IMR-90 (cell line): Measurements from ENCODE around the gene TNRC6B. TPM values are rescaled to one million over a fixed set of nuclear protein-coding genes. Genes with fewer than 3 reads are reported as not detected.

ENCODE experiments used
- ATAC-seq: fragments of 200-7000 bp; cut with Tn5 transposase; 2 replicates; pipeline ENCODE4 v1.9.1; 2020; ENCODE audit warnings: low read depth, mild to moderate bottlenecking, moderate library complexity
- BruUV-seq: library from RNA; stranded (reverse); fragments of 400-500 nt; replicated peaks from 2 replicates; lab custom pipeline; 2021; lab: Mats Ljungman, UMichigan
- CTCF ChIA-PET: fragments of 300-600 bp; formaldehyde crosslinking; extraction: SDS; loops from one replicate; lab custom pipeline; 2021; ENCODE audit warnings: antibody characterized with exemption; lab: Yijun Ruan, JAX
- POLR2A ChIA-PET: fragments of 300-600 bp; sonication (Branson Sonifier 250); formaldehyde crosslinking; loops from one replicate; lab custom pipeline; 2022; ENCODE audit warnings: antibody characterized with exemption; ENCODE audit not compliant: unreplicated experiment; lab: Charles Lee
- DNase-seq: peaks from one replicate; pipeline ENCODE4 v3.0.0; 2013
- H2AFZ ChIP-seq: replicated peaks from 2 replicates; pipeline ENCODE3; 2013; ENCODE audit warnings: low read length, mild to moderate bottlenecking; ENCODE audit not compliant: poor library complexity
- H2AK5ac ChIP-seq: 2 replicates; pipeline ENCODE4 v1.6.1; 2013; ENCODE audit warnings: low read depth, low read length, inconsistent platforms
- H2AK9ac ChIP-seq: replicated peaks from 2 replicates; pipeline ENCODE3; 2013; ENCODE audit warnings: mild to moderate bottlenecking, low read depth, low read length, moderate library complexity; ENCODE audit not compliant: poor library complexity
- H2BK120ac ChIP-seq: 2 replicates; pipeline ENCODE4 v1.6.1; 2013; ENCODE audit warnings: low read depth, low read length, inconsistent platforms
- H2BK15ac ChIP-seq: 3 replicates; pipeline ENCODE4 v1.6.1; 2013; ENCODE audit warnings: low read depth, low read length, inconsistent platforms
- H2BK20ac ChIP-seq: 2 replicates; pipeline ENCODE4 v1.6.1; 2013; ENCODE audit warnings: low read depth, mild to moderate bottlenecking, inconsistent platforms, low read length, moderate library complexity
- H2BK5ac ChIP-seq: 2 replicates; pipeline ENCODE4 v1.6.1; 2013; ENCODE audit warnings: mild to moderate bottlenecking, low read depth, low read length, inconsistent platforms; ENCODE audit not compliant: poor library complexity, severe bottlenecking
- H3K14ac ChIP-seq: replicated peaks from 2 replicates; pipeline ENCODE4 v1.6.1; 2013; ENCODE audit warnings: low read depth, low read length, inconsistent platforms
- H3K18ac ChIP-seq: 2 replicates; pipeline ENCODE4 v1.6.1; 2013; ENCODE audit warnings: low read depth, low read length, control low read depth
- H3K23ac ChIP-seq: 2 replicates; pipeline ENCODE4 v1.6.1; 2013; ENCODE audit warnings: low read depth, low read length, inconsistent platforms
- H3K27ac ChIP-seq: 2 replicates; pipeline ENCODE4 v1.5.1; 2013; ENCODE audit warnings: mild to moderate bottlenecking, control low read depth, low read length; ENCODE audit not compliant: insufficient read depth
- H3K27me3 ChIP-seq: 2 replicates; pipeline ENCODE4 v1.6.1; 2013; ENCODE audit warnings: low read length; ENCODE audit not compliant: control insufficient read depth, insufficient read depth
- H3K36me3 ChIP-seq: 2 replicates; pipeline ENCODE4 v1.6.1; 2013; ENCODE audit warnings: low read length, mixed read lengths; ENCODE audit not compliant: control insufficient read depth, insufficient read depth
- H3K4ac ChIP-seq: 2 replicates; pipeline ENCODE4 v1.6.1; 2013; ENCODE audit warnings: low read depth, low read length, inconsistent platforms
- H3K4me1 ChIP-seq: 2 replicates; pipeline ENCODE4 v1.6.1; 2013; ENCODE audit warnings: low read length, mixed read lengths; ENCODE audit not compliant: control insufficient read depth, insufficient read depth
- H3K4me2 ChIP-seq: 2 replicates; pipeline ENCODE4 v1.6.1; 2013; ENCODE audit warnings: low read depth, mild to moderate bottlenecking, control low read depth, low read length, moderate library complexity
- H3K4me3 ChIP-seq: 2 replicates; pipeline ENCODE4 v1.5.1; 2013; ENCODE audit warnings: low read depth, mild to moderate bottlenecking, control low read depth, low read length, moderate library complexity; ENCODE audit not compliant: insufficient read depth
- H3K56ac ChIP-seq: 2 replicates; pipeline ENCODE4 v1.6.1; 2013; ENCODE audit warnings: low read length, inconsistent platforms; ENCODE audit not compliant: insufficient read depth; ENCODE audit errors: extremely low read depth
- H3K79me1 ChIP-seq, 2 experiments: 2 replicates each; pipeline ENCODE4 v1.6.1; 2013; ENCODE audit warnings: low read length in 2 of 2, inconsistent platforms in 1 of 2, low read depth in 1 of 2
- H3K9ac ChIP-seq: 2 replicates; pipeline ENCODE4 v1.6.1; 2013; ENCODE audit warnings: low read depth, low read length, control low read depth
- H3K9me1 ChIP-seq: 2 replicates; pipeline ENCODE4 v1.6.1; 2013; ENCODE audit warnings: low read length, inconsistent platforms; ENCODE audit not compliant: insufficient read depth
- H3K9me3 ChIP-seq: 2 replicates; pipeline ENCODE4 v1.6.1; 2013; ENCODE audit warnings: low read length; ENCODE audit not compliant: control insufficient read depth, insufficient read depth
- H4K20me1 ChIP-seq: 2 replicates; pipeline ENCODE4 v1.6.1; 2013; ENCODE audit warnings: low read length, inconsistent platforms; ENCODE audit not compliant: insufficient read depth
- H4K5ac ChIP-seq: 2 replicates; pipeline ENCODE4 v1.6.1; 2013; ENCODE audit warnings: mild to moderate bottlenecking, low read depth, low read length, control low read depth
- H4K8ac ChIP-seq, 2 experiments: 2 replicates each; pipeline ENCODE4 v1.6.1; 2013; ENCODE audit warnings: low read depth in 2 of 2, low read length in 2 of 2, control low read depth in 1 of 2, inconsistent platforms in 1 of 2
- H4K91ac ChIP-seq: 2 replicates; pipeline ENCODE4 v1.6.1; 2013; ENCODE audit warnings: low read depth, low read length, inconsistent platforms; ENCODE audit not compliant: insufficient read depth
- BHLHE40 ChIP-seq: fragments of 150-350 bp; IDR thresholded peaks from 2 replicates; pipeline ENCODE4 v1.6.1; 2016; ENCODE audit warnings: mild to moderate bottlenecking, low read depth, low read length
- CTCF ChIP-seq: conservative IDR thresholded peaks from 2 replicates; pipeline ENCODE4 v1.5.1; 2012; ENCODE audit warnings: mild to moderate bottlenecking, low read depth, low read length, improper control_type of control experiment
- ELK1 ChIP-seq: fragments of 150-350 bp; IDR thresholded peaks from 2 replicates; pipeline ENCODE4 v1.6.1; 2016; ENCODE audit warnings: low read depth, mild to moderate bottlenecking, low read length, moderate library complexity, borderline replicate concordance
- FOS ChIP-seq: fragments of 150-350 bp; IDR thresholded peaks from 2 replicates; pipeline ENCODE4 v1.6.1; 2016; ENCODE audit warnings: low read depth, low read length
- MAZ ChIP-seq: IDR thresholded peaks from 2 replicates; pipeline ENCODE4 v1.6.1; 2012; ENCODE audit warnings: low read depth, mild to moderate bottlenecking, low read length, improper control_type of control experiment, moderate library complexity, borderline replicate concordance
- NFE2L2 ChIP-seq: fragments of 150-350 bp; IDR thresholded peaks from 2 replicates; pipeline ENCODE4 v1.6.1; 2016; ENCODE audit warnings: low read depth, mild to moderate bottlenecking, low read length
- RAD21 ChIP-seq: IDR thresholded peaks from 2 replicates; pipeline ENCODE4 v1.6.1; 2012; ENCODE audit warnings: low read length, improper control_type of control experiment
- RCOR1 ChIP-seq: IDR thresholded peaks from 2 replicates; pipeline ENCODE4 v1.6.1; 2012; ENCODE audit warnings: mild to moderate bottlenecking, low read length, improper control_type of control experiment; ENCODE audit not compliant: insufficient replicate concordance
- SMC3 ChIP-seq: fragments of 150-350 bp; IDR thresholded peaks from 2 replicates; pipeline ENCODE4 v1.6.1; 2016; ENCODE audit warnings: low read depth, mild to moderate bottlenecking, antibody characterized with exemption, low read length, moderate library complexity
- WGBS, 2 experiments: methylation state at CpG; one replicate each; pipeline versions ENCODE4 v1.1.5 to v1.1.7; 2013; ENCODE audit warnings: missing lambda C conversion rate in 2 of 2; ENCODE audit not compliant: insufficient read length in 1 of 2; ENCODE audit errors: extremely low coverage in 2 of 2; 5-methylcytosine and 5-hydroxymethylcytosine counted together
- dilution Hi-C: fragments of 300-500 bp; cut with HindIII; formaldehyde crosslinking; loops from one replicate; pipeline ENCODE4 v1.14.3; 2018; ENCODE audit warnings: low sequenced_read_pairs; ENCODE audit not compliant: unreplicated experiment
- in situ Hi-C: fragments of 300-500 bp; cut with MboI; formaldehyde crosslinking; loops from 3 replicates; pipeline ENCODE4 v1.14.3; 2019; ENCODE audit warnings: low sequenced_read_pairs, inconsistent platforms, mixed read lengths
- intact Hi-C: fragments of 100-400 bp; cut with micrococcal nuclease; formaldehyde crosslinking; loops from 2 replicates; pipeline ENCODE4 v1.10.0; 2022
- polyA plus RNA-seq, 3 experiments: library from polyadenylated mRNA; depleted of rRNA; stranded (reverse); fragments of >200 nt; gene quantifications; 2 replicates each; pipeline ENCODE4 v1.2.3, GENCODE V29; 2012; ENCODE audit warnings: low replicate concordance in 1 of 3
- total RNA-seq: library from RNA; depleted of rRNA; stranded (reverse); fragments of >200 nt; gene quantifications from 2 replicates; pipeline ENCODE4 v1.2.3, GENCODE V29; 2012

The TNRC6B gene
- total and polyA plus RNA-seq, 2 of the 4 experiments (the other 2 are of a cell fraction): 3.9 to 17.0 TPM

GRCh38 chr22:40376149-40376548 lies 198.4 kb downstream of the TNRC6B start:
- Histone ChIP-seq H2BK5ac (no peak overlapping the region), H3K9ac (no peak overlapping the region), H3K14ac (no peak overlapping the region), H3K27me3 (no peaks in the 10 kb centered on the region), H3K18ac (no peak overlapping the region), H2AFZ (no peak overlapping the region), H3K4me2 (no peak overlapping the region), H3K4me3 (no peak overlapping the region), H3K23ac (no peak overlapping the region; the same call in 1 of the 2 replicates), H4K5ac (no peak overlapping the region), H4K20me1 (peaks cover 24% of the 10 kb centered on the region), H2AK5ac (no peak overlapping the region), H3K9me1 (peaks cover 13% of the 10 kb centered on the region), H3K36me3 (no peaks in the 10 kb centered on the region), H3K4me1 (peaks cover 3% of the 10 kb centered on the region; the same call in 1 of the 2 replicates), H3K79me1 (peaks cover 31 to 77% of the 10 kb centered on the region in 2 experiments), H3K9me3 (no peaks in the 10 kb centered on the region), H3K27ac (no peak overlapping the region), H3K56ac (no peak overlapping the region), H2BK120ac (no peak overlapping the region), H4K91ac (no peak overlapping the region), H2BK15ac (no peak overlapping the region), H3K4ac (no peak overlapping the region), H4K8ac (no peak overlapping the region), H2AK9ac (no peak overlapping the region), H2BK20ac (no peak overlapping the region)
- ChIA-PET CTCF (no interaction called here), POLR2A (no interaction called here)
- TF ChIP-seq SMC3 (no peak), BHLHE40 (no peak), CTCF (no peak), ELK1 (no peak), MAZ (no peak), NFE2L2 (no peak), RCOR1 (no peak), FOS (no peak), RAD21 (no peak)
- dilution Hi-C loops: no loop called here
- intact Hi-C loops: loop anchor here (10.0 kb wide), 1 partner anchor 519 kb away; no protein-coding TSS in a partner anchor
- ATAC-seq (no peak), DNase-seq (no peak)
- in situ Hi-C loops: no loop called here
- no TSS peak for BruUV-seq
- WGBS, 2 experiments: 94% methylated on average over 3 of the region's 5 CpGs; no CpG with 5 or more reads in 1 of the 2 experiments
